Lung (tissue), 12 donors: ENCODE data around the gene YARS1. TPM values are rescaled to one million over a fixed set of nuclear protein-coding genes. Genes with fewer than 3 reads are reported as not detected.
A peak's percentile ranks its signal among the peaks of the same experiment; 100 is the strongest.

Experiments
- ATAC-seq: fragments of 200-7000 bp; cut with Tn5 transposase; one replicate; pipeline ENCODE4 v1.9.1; 2020; ENCODE audit warnings: moderate number of reproducible peaks; ENCODE audit not compliant: insufficient read depth, low FRiP score
- DNase-seq, 3 donors: peaks; one replicate each; pipeline ENCODE4 v3.0.0-alpha.2; 2013 to 2017
- H3K27ac ChIP-seq, 2 donors: one replicate each; pipeline ENCODE4 v1.5.1; 2013; ENCODE audit warnings: mild to moderate bottlenecking in 2 of 2, moderate library complexity in 2 of 2, control low read depth in 1 of 2, inconsistent platforms in 1 of 2, low read depth in 1 of 2, low read length in 1 of 2
- H3K27me3 ChIP-seq, 3 donors: one replicate each; pipeline ENCODE4 v1.5.1; 2013; ENCODE audit warnings: low read length in 2 of 3; ENCODE audit not compliant: control insufficient read depth in 3 of 3, insufficient read depth in 3 of 3
- H3K36me3 ChIP-seq, 4 donors: one replicate each; pipeline ENCODE4 v1.5.1; 2013; ENCODE audit warnings: low read length in 4 of 4, mild to moderate bottlenecking in 1 of 4, moderate library complexity in 1 of 4; ENCODE audit not compliant: control insufficient read depth in 4 of 4, insufficient read depth in 4 of 4
- H3K4me1 ChIP-seq, 5 donors: one replicate each; pipeline ENCODE4 v1.5.1; 2013; ENCODE audit warnings: low read length in 5 of 5, mild to moderate bottlenecking in 2 of 5, moderate library complexity in 1 of 5; ENCODE audit not compliant: control insufficient read depth in 5 of 5, insufficient read depth in 5 of 5
- H3K4me3 ChIP-seq: one replicate; pipeline ENCODE4 v1.5.1; 2013; ENCODE audit warnings: mild to moderate bottlenecking, control low read depth, moderate library complexity
- H3K9ac ChIP-seq, 2 donors: one replicate each; pipeline ENCODE4 v1.5.1; 2013; ENCODE audit warnings: low read length in 2 of 2, control low read depth in 1 of 2; ENCODE audit not compliant: insufficient read depth in 1 of 2
- H3K9me3 ChIP-seq, 4 donors: one replicate each; pipeline ENCODE4 v1.5.1; 2013; ENCODE audit warnings: low read length in 3 of 4, mild to moderate bottlenecking in 1 of 4, moderate library complexity in 1 of 4; ENCODE audit not compliant: control insufficient read depth in 4 of 4, insufficient read depth in 3 of 4
- CTCF ChIP-seq: IDR thresholded peaks from 2 replicates; pipeline ENCODE4 v1.5.1; 2012; ENCODE audit warnings: mild to moderate bottlenecking; ENCODE audit errors: control extremely low read depth, extremely low read depth
- WGBS, 2 donors: extraction: QIAGEN DNeasy Blood & Tissue Kit; methylation state at CpG; one replicate each; pipeline ENCODE4 v1.1.7; 2013; 5-methylcytosine and 5-hydroxymethylcytosine counted together
- polyA plus RNA-seq, 2 donors: library from polyadenylated mRNA; stranded (reverse); fragments of 200-250 nt; gene quantifications; one replicate each; pipeline ENCODE4 v1.2.1, GENCODE V29; 2013
- total RNA-seq, 2 donors: library from RNA; depleted of rRNA in 1 of 2; stranded (reverse); fragments of >200 nt in 1 of 2; gene quantifications; one replicate each; pipeline ENCODE4 v1.2.1, GENCODE V29; 2014 to 2021
- donor health status: control.
- donor health status: control.
- donor health status: Bipolar disorder and iron deficiency.
- donor health status: healthy.
- donor health status: DM: yes; HTN: yes; CAD: no.

Gene YARS1
- total and polyA plus RNA-seq, 4 donors: 61.2 to 151 (median 77.8) TPM

- Histone ChIP-seq H3K27me3 (no peaks in the 10 kb centered on the region), H3K4me1 (peaks cover 0 to 40% (median 17%) of the 10 kb centered on the region in 5 donors), H3K4me3 (no peak overlapping the region), H3K27ac (peak overlapping the region in 1 of 2 donors; percentile 80), H3K9me3 (peaks cover 0 to 3% (median 0%) of the 10 kb centered on the region in 4 donors), H3K36me3 (no peaks in the 10 kb centered on the region), H3K9ac (peak overlapping the region in 1 of 2 donors; percentile 67)
- ATAC-seq: no peak
- no peak for TF ChIP-seq CTCF
- DNase-seq: no peak
- 67 to 87% methylated on average over 1 of the region's 1 CpG for WGBS, 2 donors
Observed at GRCh38 chr1:32758795-32759430, 58.2 kb downstream of the YARS1 start.

- no peak for ATAC-seq
- Histone ChIP-seq H3K36me3 (no peaks in the 10 kb centered on the region), H3K4me3 (no peak overlapping the region), H3K9me3 (peaks cover 0 to 3% (median 0%) of the 10 kb centered on the region in 4 donors), H3K27ac (peak overlapping the region in 1 of 2 donors; percentile 80), H3K9ac (no peak overlapping the region), H3K4me1 (peaks cover 0 to 43% (median 20%) of the 10 kb centered on the region in 5 donors), H3K27me3 (no peaks in the 10 kb centered on the region)
- 66 to 75% methylated on average over 7 of the region's 7 CpGs for WGBS, 2 donors
- no peak for DNase-seq
- TF ChIP-seq CTCF: no peak
Observed at GRCh38 chr1:32758177-32758794, 58.9 kb downstream of the YARS1 start.

- no peak overlapping the region for H3K9ac ChIP-seq
- TF ChIP-seq CTCF: no peak
Observed at GRCh38 chr1:32757213-32757895, 59.8 kb downstream of the YARS1 start.

More at GRCh38 chr1:32757213-32757895, 59.8 kb downstream of the YARS1 start:
- ATAC-seq: no peak
- Histone ChIP-seq H3K27me3 (no peaks in the 10 kb centered on the region), H3K4me3 (no peak overlapping the region), H3K4me1 (peaks cover 0 to 45% (median 20%) of the 10 kb centered on the region in 5 donors), H3K27ac (peak overlapping the region in 1 of 2 donors; percentile 68), H3K36me3 (no peaks in the 10 kb centered on the region), H3K9me3 (peaks cover 0 to 3% (median 0%) of the 10 kb centered on the region in 4 donors)
- 77 to 78% methylated on average over 4 of the region's 4 CpGs for WGBS, 2 donors
- DNase-seq: no peak
